ENCODE results near the gene KIFC3. TPM values are rescaled to one million over a fixed set of nuclear protein-coding genes. Genes with fewer than 3 reads are reported as not detected.

Gene KIFC3
- total RNA-seq, 1 donor from 2014 or later: 96.9 TPM

DNA sequence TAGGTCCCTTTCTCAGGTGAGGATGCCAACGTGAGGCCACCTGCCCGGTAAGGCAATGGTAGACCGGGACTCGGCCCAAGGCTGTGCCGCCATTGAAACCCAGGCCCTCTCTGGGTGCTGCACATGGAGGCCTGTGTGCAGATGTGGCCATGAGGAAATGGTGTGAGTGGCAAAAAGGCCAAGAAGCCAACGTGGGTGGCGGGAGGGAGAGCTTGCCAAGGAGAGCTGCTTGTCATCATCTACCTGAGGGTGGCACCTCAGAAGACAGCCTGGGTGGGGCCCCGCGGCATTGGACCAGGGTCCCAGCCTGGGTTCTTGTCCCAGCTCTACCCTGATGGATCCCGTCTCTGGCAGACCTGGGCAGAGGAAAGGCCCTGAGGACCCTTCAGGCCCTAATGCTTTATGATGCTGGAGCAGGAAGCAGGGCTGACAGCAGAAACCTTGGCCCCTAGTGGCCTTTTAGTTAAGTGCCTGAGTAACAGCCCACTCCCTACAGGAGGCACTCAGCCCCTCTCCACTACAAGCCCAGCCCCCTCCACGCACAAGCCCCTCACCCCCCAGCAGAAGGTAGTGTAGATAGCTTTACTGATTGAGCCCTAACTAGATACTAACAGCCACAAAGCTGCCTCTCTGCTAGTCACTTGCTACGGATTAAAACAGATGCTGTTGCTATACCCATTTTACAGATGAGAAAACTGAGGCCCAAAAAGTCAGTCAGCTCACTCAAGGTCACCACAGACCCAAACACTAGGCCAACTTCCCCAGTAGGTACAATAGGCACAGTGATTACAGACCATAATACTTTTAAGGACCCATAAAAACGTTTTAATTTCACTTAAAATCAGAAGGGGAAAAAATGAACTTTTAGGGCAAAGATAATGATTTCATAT lies 26.2 kb upstream of the KIFC3 start:
- H3K4me3 ChIP-seq (ENCODE audit: insufficient read depth, low read depth, low read length): no peak overlapping the region
- no peaks in the 10 kb centered on the region for H3K79me2 ChIP-seq (ENCODE audit: insufficient read depth, low read length)
- Mint-ChIP-seq H3K27me3 (ENCODE audit: low read depth, unreplicated experiment) (no peaks in the 10 kb centered on the region), H3K9me3 (ENCODE audit: unreplicated experiment) (no peaks in the 10 kb centered on the region), H3K36me3 (ENCODE audit: low read depth, unreplicated experiment) (no peaks in the 10 kb centered on the region), H3K4me1 (ENCODE audit: low read depth, unreplicated experiment) (peaks cover 9% of the 10 kb centered on the region), H3K27ac (ENCODE audit: unreplicated experiment) (no peak overlapping the region), H3K4me3 (ENCODE audit: unreplicated experiment) (no peak overlapping the region)
- TF ChIP-seq EZH2 (IDR thresholded peaks at IDR 0.05; ENCODE audit: insufficient read depth, low read length) (no peak), CTCF (IDR thresholded peaks at IDR 0.05; ENCODE audit: insufficient read depth, low read depth, low read length) (no peak)
- FAIRE-seq: no peak
- no peaks in the 10 kb centered on the region for H4K20me1 ChIP-seq (ENCODE audit: insufficient read depth, low read length)
- H3K27me3 ChIP-seq (ENCODE audit: insufficient read depth, low read length): peaks cover 11% of the 10 kb centered on the region
- no peak overlapping the region for H3K9ac ChIP-seq (ENCODE audit: low read length)
- no peaks in the 10 kb centered on the region for H3K36me3 ChIP-seq (ENCODE audit: insufficient read depth, low read length)
- no peak overlapping the region for H2AFZ ChIP-seq (ENCODE audit: low read depth, low read length)
- H3K27ac ChIP-seq (ENCODE audit: low read depth, low read length): no peak overlapping the region
- no peak overlapping the region for H3K4me2 ChIP-seq (ENCODE audit: low read length)
- DNase-seq (ENCODE audit: low read depth): no peak
- H3K4me1 ChIP-seq (ENCODE audit: insufficient read depth, low read length): no peaks in the 10 kb centered on the region
- no peaks in the 10 kb centered on the region for H3K9me3 ChIP-seq (ENCODE audit: insufficient read depth, low read depth, low read length)

GRCh38 chr16:57826706-57827625 lies 24.7 kb upstream of the KIFC3 start:
- peaks cover 2% of the 10 kb centered on the region for H3K27me3 Mint-ChIP-seq (ENCODE audit: low read depth, unreplicated experiment)
- H3K27me3 ChIP-seq (ENCODE audit: insufficient read depth, low read length): peaks cover 11% of the 10 kb centered on the region
- H3K27ac ChIP-seq (ENCODE audit: low read depth, low read length): no peak overlapping the region
- no peak overlapping the region for H2AFZ ChIP-seq (ENCODE audit: low read depth, low read length)
- DNase-seq (ENCODE audit: low read depth) (no peak), FAIRE-seq (no peak)
- no peaks in the 10 kb centered on the region for H3K79me2 ChIP-seq (ENCODE audit: insufficient read depth, low read length)
- peak overlapping the region; percentile 2 for H3K27ac Mint-ChIP-seq (ENCODE audit: unreplicated experiment)
- peak overlapping the region; percentile 3 for H3K4me3 Mint-ChIP-seq (ENCODE audit: unreplicated experiment)
- no peaks in the 10 kb centered on the region for H3K9me3 ChIP-seq (ENCODE audit: insufficient read depth, low read depth, low read length)
- H3K36me3 ChIP-seq (ENCODE audit: insufficient read depth, low read length): no peaks in the 10 kb centered on the region
- no peaks in the 10 kb centered on the region for H3K9me3 Mint-ChIP-seq (ENCODE audit: unreplicated experiment)
- no peaks in the 10 kb centered on the region for H3K4me1 ChIP-seq (ENCODE audit: insufficient read depth, low read length)
- no peak overlapping the region for H3K9ac ChIP-seq (ENCODE audit: low read length)
- H3K4me3 ChIP-seq (ENCODE audit: insufficient read depth, low read depth, low read length): no peak overlapping the region
- TF ChIP-seq EZH2 (IDR thresholded peaks at IDR 0.05; ENCODE audit: insufficient read depth, low read length): no peak
- TF ChIP-seq CTCF (IDR thresholded peaks at IDR 0.05; ENCODE audit: insufficient read depth, low read depth, low read length): no peak
- no peaks in the 10 kb centered on the region for H3K36me3 Mint-ChIP-seq (ENCODE audit: low read depth, unreplicated experiment)
- H3K4me1 Mint-ChIP-seq (ENCODE audit: low read depth, unreplicated experiment): peaks cover 9% of the 10 kb centered on the region
- H3K4me2 ChIP-seq (ENCODE audit: low read length): no peak overlapping the region
- no peaks in the 10 kb centered on the region for H4K20me1 ChIP-seq (ENCODE audit: insufficient read depth, low read length)
